Large intestine (tissue), 12 donors: Measurements from ENCODE around the gene DNAJC17. TPM values are rescaled to one million over a fixed set of nuclear protein-coding genes. Genes with fewer than 3 reads are reported as not detected.

Experiments used
- DNase-seq, 2 donors: peaks; one replicate each; pipeline versions ENCODE4 v3.0.0 to v3.0.0-alpha.2; 2013
- H3K27ac ChIP-seq: one replicate; pipeline ENCODE4 v1.5.1; 2013; ENCODE audit warnings: low read length
- H3K27me3 ChIP-seq: 2 replicates; pipeline ENCODE4 v1.6.1; 2013; ENCODE audit warnings: low read length; ENCODE audit not compliant: control insufficient read depth, insufficient read depth
- H3K36me3 ChIP-seq: 2 replicates; pipeline ENCODE4 v1.6.1; 2013; ENCODE audit warnings: low read length; ENCODE audit not compliant: control insufficient read depth, insufficient read depth
- H3K4me1 ChIP-seq: one replicate; pipeline ENCODE4 v1.6.1; 2013; ENCODE audit warnings: low read length; ENCODE audit not compliant: control insufficient read depth, insufficient read depth
- H3K4me3 ChIP-seq: one replicate; pipeline ENCODE4 v1.5.1; 2013; ENCODE audit warnings: low read length
- H3K9me3 ChIP-seq: one replicate; pipeline ENCODE4 v1.6.1; 2013; ENCODE audit warnings: mild to moderate bottlenecking, low read depth, low read length, moderate library complexity; ENCODE audit not compliant: control insufficient read depth
- WGBS: methylation state at CpG from one replicate; pipeline ENCODE4 v1.1.5; 2013; ENCODE audit warnings: low lambda C conversion rate; ENCODE audit not compliant: insufficient coverage; 5-methylcytosine and 5-hydroxymethylcytosine counted together
- long read RNA-seq, 11 donors: transcript quantifications; one replicate each; lab custom pipeline, GENCODE V29; 2026
- polyA plus RNA-seq: library from polyadenylated mRNA; unstranded; fragments of 120-200 nt; gene quantifications from one replicate; pipeline ENCODE4 v1.2.1, GENCODE V29; 2013

Gene DNAJC17
- 40.9 TPM for polyA plus RNA-seq
- long read RNA-seq, donor 1, partial matches to known transcripts, result 68 of 226 reads
- long read RNA-seq, donor 1, other reads (novel, unspliced or antisense), result 153 of 226 reads
- long read RNA-seq, donor 2, transcript DNAJC17-201 (11 exons, 3,731 nt), result major isoform, 11 of 33 reads
- long read RNA-seq, donor 2, partial matches to known transcripts, result 0 of 33 reads
- long read RNA-seq, donor 2, other reads (novel, unspliced or antisense), result 19 of 33 reads
- long read RNA-seq, donor 3, result 0 reads
- long read RNA-seq, donor 4, result 0 reads
- long read RNA-seq, donor 5, transcript DNAJC17-201 (11 exons, 3,731 nt), result major isoform, 7 of 94 reads
- long read RNA-seq, donor 5, partial matches to known transcripts, result 10 of 94 reads
- long read RNA-seq, donor 5, other reads (novel, unspliced or antisense), result 75 of 94 reads
- long read RNA-seq, donor 6, transcript DNAJC17-202 (2 exons, 507 nt), result major isoform, 9 of 358 reads
- long read RNA-seq, donor 6, partial matches to known transcripts, result 30 of 358 reads
- long read RNA-seq, donor 6, other reads (novel, unspliced or antisense), result 316 of 358 reads
- long read RNA-seq, donor 7, partial matches to known transcripts, result 0 of 3 reads
- long read RNA-seq, donor 7, other reads (novel, unspliced or antisense), result 0 of 3 reads
- long read RNA-seq, donor 8, transcript DNAJC17-202 (2 exons, 507 nt), result minor isoform, 5 of 436 reads
- long read RNA-seq, donor 8, transcript DNAJC17-201 (11 exons, 3,731 nt), result major isoform, 9 of 436 reads
- long read RNA-seq, donor 8, partial matches to known transcripts, result 32 of 436 reads
- long read RNA-seq, donor 8, other reads (novel, unspliced or antisense), result 390 of 436 reads
- long read RNA-seq, donor 9, partial matches to known transcripts, result 112 of 400 reads
- long read RNA-seq, donor 9, other reads (novel, unspliced or antisense), result 284 of 400 reads
- long read RNA-seq, donor 10, transcript DNAJC17-201 (11 exons, 3,731 nt), result major isoform, 8 of 526 reads
- long read RNA-seq, donor 10, partial matches to known transcripts, result 143 of 526 reads
- long read RNA-seq, donor 10, other reads (novel, unspliced or antisense), result 374 of 526 reads
- long read RNA-seq, donor 11, transcript DNAJC17-201 (11 exons, 3,731 nt), result major isoform, 6 of 257 reads
- long read RNA-seq, donor 11, partial matches to known transcripts, result 237 of 257 reads
- long read RNA-seq, donor 11, other reads (novel, unspliced or antisense), result 11 of 257 reads

GRCh38 chr15:40807028-40807887 is at the start of gene DNAJC17, which contains the start of gene ZFYVE19:
Gene DNAJC17, minus strand, starts transcription at chr15:40807473. Its CDS starts 27 bp downstream, at chr15:40807446.
Gene ZFYVE19, plus strand, starts transcription at chr15:40807089. Its CDS starts 501 bp downstream, at chr15:40807590.
- Histone ChIP-seq H3K4me3 (peak within 1 kb of the TSS; percentile 76), H3K27me3 (no peaks in the 10 kb centered on the region), H3K27ac (peak within 1 kb of the TSS; percentile 89), H3K9me3 (no peaks in the 10 kb centered on the region), H3K4me1 (peaks cover 10% of the 10 kb centered on the region), H3K36me3 (peaks cover 26% of the 10 kb centered on the region)
- DNase-seq, result peak; percentile 97 to 99
- no CpG with 5 or more reads among the region's 64 CpGs for WGBS

DNA sequence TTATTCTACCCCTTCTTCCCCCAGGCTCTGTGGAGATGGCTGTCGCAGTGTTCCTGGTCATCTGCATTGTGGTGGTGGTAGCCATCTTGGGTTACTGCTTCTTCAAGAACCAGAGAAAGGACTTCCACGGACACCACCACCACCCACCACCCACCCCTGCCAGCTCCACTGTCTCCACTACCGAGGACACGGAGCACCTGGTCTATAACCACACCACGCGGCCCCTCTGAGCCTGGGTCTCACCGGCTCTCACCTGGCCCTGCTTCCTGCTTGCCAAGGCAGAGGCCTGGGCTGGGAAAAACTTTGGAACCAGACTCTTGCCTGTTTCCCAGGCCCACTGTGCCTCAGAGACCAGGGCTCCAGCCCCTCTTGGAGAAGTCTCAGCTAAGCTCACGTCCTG is 49.5 kb upstream of the DNAJC17 start:
- no peak for DNase-seq
- Histone ChIP-seq H3K27me3 (no peaks in the 10 kb centered on the region), H3K36me3 (peaks cover 55% of the 10 kb centered on the region), H3K4me3 (no peak overlapping the region), H3K27ac (peak overlapping the region; percentile 67), H3K9me3 (no peaks in the 10 kb centered on the region), H3K4me1 (peaks cover 35% of the 10 kb centered on the region)
- WGBS, result no CpG with 5 or more reads among the region's 8 CpGs

- Histone ChIP-seq H3K9me3 (no peaks in the 10 kb centered on the region), H3K27ac (no peak overlapping the region), H3K36me3 (peaks cover 58% of the 10 kb centered on the region), H3K27me3 (no peaks in the 10 kb centered on the region), H3K4me3 (no peak overlapping the region), H3K4me1 (peaks cover 41% of the 10 kb centered on the region)
- DNase-seq, result no peak
- no CpG with 5 or more reads among the region's 13 CpGs for WGBS
Observed at GRCh38 chr15:40855706-40856234, 48.5 kb upstream of the DNAJC17 start.

GRCh38 chr15:40854161-40854560 is 46.9 kb upstream of the DNAJC17 start:
- no peak overlapping the region for H3K4me3 ChIP-seq
- no peak for DNase-seq
- H3K9me3 ChIP-seq, result no peaks in the 10 kb centered on the region
- peaks cover 66% of the 10 kb centered on the region for H3K36me3 ChIP-seq
- no peaks in the 10 kb centered on the region for H3K27me3 ChIP-seq
- H3K4me1 ChIP-seq, result peaks cover 41% of the 10 kb centered on the region
- WGBS, result no CpG with 5 or more reads among the region's 10 CpGs
- H3K27ac ChIP-seq, result no peak overlapping the region

DNA sequence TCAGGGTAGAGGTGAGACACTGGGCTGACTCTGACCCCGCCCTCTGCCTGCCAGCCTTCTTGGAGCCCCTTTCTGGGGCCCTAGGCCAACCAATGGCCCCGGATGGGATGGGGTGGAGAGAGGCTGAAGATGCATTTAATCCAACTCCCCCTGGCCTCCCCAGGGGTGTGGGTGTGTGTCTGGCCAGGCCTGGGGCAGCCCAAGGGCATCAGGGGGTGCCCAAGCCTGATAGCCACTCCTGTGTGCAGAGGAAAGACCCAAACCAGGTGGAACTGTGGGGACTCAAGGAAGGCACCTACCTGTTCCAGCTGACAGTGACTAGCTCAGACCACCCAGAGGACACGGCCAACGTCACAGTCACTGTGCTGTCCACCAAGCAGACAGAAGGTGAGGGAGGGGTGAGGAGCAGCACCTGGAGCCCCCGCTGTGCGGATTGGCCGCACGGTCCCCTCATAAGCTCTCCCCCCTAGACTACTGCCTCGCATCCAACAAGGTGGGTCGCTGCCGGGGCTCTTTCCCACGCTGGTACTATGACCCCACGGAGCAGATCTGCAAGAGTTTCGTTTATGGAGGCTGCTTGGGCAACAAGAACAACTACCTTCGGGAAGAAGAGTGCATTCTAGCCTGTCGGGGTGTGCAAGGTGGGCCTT is 46.1 kb upstream of the DNAJC17 start:
- Histone ChIP-seq H3K27ac (peak overlapping the region; percentile 69), H3K27me3 (no peaks in the 10 kb centered on the region), H3K4me1 (peaks cover 42% of the 10 kb centered on the region), H3K9me3 (no peaks in the 10 kb centered on the region), H3K36me3 (peaks cover 61% of the 10 kb centered on the region), H3K4me3 (no peak overlapping the region)
- no CpG with 5 or more reads among the region's 16 CpGs for WGBS
- DNase-seq, result no peak

DNA sequence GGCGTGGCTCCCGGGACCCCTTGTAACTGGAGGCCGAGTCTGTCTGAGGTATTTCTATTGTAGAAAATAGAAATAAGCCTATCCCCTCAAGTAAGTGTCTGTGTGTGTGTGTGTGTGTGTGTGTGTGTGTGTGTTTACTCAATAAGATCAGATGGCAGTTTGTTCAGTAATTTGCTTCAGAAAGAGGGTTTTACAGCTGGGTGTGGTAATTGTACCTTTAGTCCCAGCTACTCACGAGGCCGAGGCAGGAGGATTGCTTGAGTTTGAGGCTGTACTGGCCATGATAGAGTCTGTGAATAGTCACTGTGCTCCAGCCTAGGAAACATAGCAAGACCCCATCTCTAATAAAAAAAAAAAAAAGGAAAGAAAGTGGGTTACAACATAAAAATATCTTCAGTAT is 45.3 kb upstream of the DNAJC17 start:
- no peaks in the 10 kb centered on the region for H3K9me3 ChIP-seq
- peaks cover 50% of the 10 kb centered on the region for H3K4me1 ChIP-seq
- no peak overlapping the region for H3K4me3 ChIP-seq
- peak; percentile 74 to 81 for DNase-seq
- peak overlapping the region; percentile 69 for H3K27ac ChIP-seq
- WGBS, result no CpG with 5 or more reads among the region's 5 CpGs
- H3K36me3 ChIP-seq, result peaks cover 61% of the 10 kb centered on the region
- H3K27me3 ChIP-seq, result no peaks in the 10 kb centered on the region

- Histone ChIP-seq H3K4me1 (peaks cover 51% of the 10 kb centered on the region), H3K27ac (peak overlapping the region; percentile 75), H3K27me3 (no peaks in the 10 kb centered on the region), H3K36me3 (peaks cover 44% of the 10 kb centered on the region), H3K9me3 (no peaks in the 10 kb centered on the region), H3K4me3 (no peak overlapping the region)
- DNase-seq, result peak in 1 of 2 donors; percentile 70
- WGBS, result 84% methylated on average over 2 of the region's 8 CpGs
Observed at GRCh38 chr15:40850576-40851112, 43.4 kb upstream of the DNAJC17 start.

- peaks cover 49% of the 10 kb centered on the region for H3K4me1 ChIP-seq
- no peaks in the 10 kb centered on the region for H3K9me3 ChIP-seq
- peak; percentile 97 to 99 for DNase-seq
- H3K27ac ChIP-seq, result peak overlapping the region; percentile 80
- no CpG with 5 or more reads among the region's 7 CpGs for WGBS
- peaks cover 15% of the 10 kb centered on the region for H3K36me3 ChIP-seq
- peaks cover 11% of the 10 kb centered on the region for H3K27me3 ChIP-seq
- H3K4me3 ChIP-seq, result peak overlapping the region; percentile 74
Observed at GRCh38 chr15:40847223-40847961, 40.1 kb upstream of the DNAJC17 start.
